Endothelial cell of umbilical vein (primary cell): Measurements from ENCODE around the gene DEFB114. TPM values are rescaled to one million over a fixed set of nuclear protein-coding genes. Genes with fewer than 3 reads are reported as not detected.

Experiments used
- BruUV-seq: library from RNA; stranded (reverse); fragments of 400-500 nt; replicated peaks from 2 replicates; lab custom pipeline; 2021; lab: Mats Ljungman, UMichigan
- CTCF ChIA-PET: fragments of 300-600, 350-600 bp; sonication (Branson Sonifier 250); formaldehyde crosslinking; loops from one replicate; lab custom pipeline; 2021; ENCODE audit warnings: antibody characterized with exemption, inconsistent platforms; lab: Charles Lee
- POLR2A ChIA-PET: fragments of 300-600, 350-600 bp; sonication (Branson Sonifier 250); formaldehyde crosslinking; loops from one replicate; lab custom pipeline; 2021; ENCODE audit warnings: antibody characterized with exemption, inconsistent platforms; lab: Charles Lee
- DNase-seq: peaks from one replicate; pipeline ENCODE4 v3.0.0-alpha.2; 2011; ENCODE audit warnings: low read depth, low spot score
- FAIRE-seq: peaks from 2 replicates; lab custom pipeline; 2011; peaks lifted over from hg19 to GRCh38; lab: Jason Lieb, UNC
- H2AFZ ChIP-seq: 2 replicates; pipeline ENCODE4 v1.6.0; 2012; ENCODE audit warnings: low read depth, low read length, control low read depth, inconsistent platforms
- H3K27ac ChIP-seq: 2 replicates; pipeline ENCODE4 v1.5.1; 2011; ENCODE audit warnings: low read depth, mild to moderate bottlenecking, control low read depth, low read length, moderate library complexity; ENCODE audit not compliant: insufficient read depth
- H3K27me3 ChIP-seq, 2 experiments: 2 replicates each; pipeline versions ENCODE4 v1.6.0 to v1.6.1; 2011; ENCODE audit warnings: low read length in 2 of 2, mixed read lengths in 1 of 2; ENCODE audit not compliant: control insufficient read depth in 2 of 2, insufficient read depth in 2 of 2
- H3K36me3 ChIP-seq, 2 experiments: 2 replicates in 1 of 2; 3 replicates in 1 of 2; pipeline ENCODE4 v1.5.1; 2011; ENCODE audit warnings: low read length in 2 of 2, mild to moderate bottlenecking in 1 of 2, moderate library complexity in 1 of 2; ENCODE audit not compliant: control insufficient read depth in 2 of 2, insufficient read depth in 2 of 2; ENCODE audit errors: extremely low read depth in 1 of 2
- H3K4me1 ChIP-seq: 3 replicates; pipeline ENCODE4 v1.5.1; 2011; ENCODE audit warnings: mild to moderate bottlenecking, low read length; ENCODE audit not compliant: control insufficient read depth, insufficient read depth; ENCODE audit errors: extremely low read depth
- H3K4me2 ChIP-seq: 2 replicates; pipeline ENCODE4 v1.6.1; 2011; ENCODE audit warnings: low read length, control low read depth, mixed read lengths; ENCODE audit not compliant: insufficient read depth
- H3K4me3 ChIP-seq, 3 experiments: fragments of 200-600 bp in 1 of 3; sonication (generic), shearing (Covaris generic) in 1 of 3; replicated peaks in 1 of 3; 2 replicates each; pipeline ENCODE4 v1.5.1; 2011 to 2016; ENCODE audit warnings: control low read depth in 3 of 3, low read length in 3 of 3, mild to moderate bottlenecking in 2 of 3, inconsistent platforms in 1 of 3, low read depth in 1 of 3, moderate library complexity in 1 of 3; ENCODE audit not compliant: insufficient read depth in 1 of 3
- H3K79me2 ChIP-seq: 2 replicates; pipeline ENCODE4 v1.6.0; 2012; ENCODE audit warnings: low read length, inconsistent platforms; ENCODE audit not compliant: control insufficient read depth, insufficient read depth
- H3K9ac ChIP-seq: replicated peaks from 2 replicates; pipeline ENCODE3; 2011; ENCODE audit warnings: low read length, control low read depth; ENCODE audit not compliant: insufficient read depth; ENCODE audit errors: extremely low read depth
- H3K9me1 ChIP-seq: replicated peaks from 3 replicates; pipeline ENCODE4 v1.6.0; 2011; ENCODE audit warnings: mild to moderate bottlenecking, low read length; ENCODE audit not compliant: control insufficient read depth, insufficient read depth; ENCODE audit errors: extremely low read depth
- H3K9me3 ChIP-seq: replicated peaks from 2 replicates; pipeline ENCODE4 v1.5.1; 2012; ENCODE audit warnings: low read length, inconsistent platforms; ENCODE audit not compliant: control insufficient read depth, insufficient read depth
- H4K20me1 ChIP-seq: replicated peaks from 2 replicates; pipeline ENCODE3; 2011; ENCODE audit warnings: mild to moderate bottlenecking, low read length; ENCODE audit not compliant: control insufficient read depth, insufficient read depth; ENCODE audit errors: extremely low read depth
- CTCF ChIP-seq, 2 donors: IDR thresholded peaks; 1 replicate in 1 of 2; 2 replicates in 1 of 2; pipeline ENCODE4 v1.5.1; 2011; ENCODE audit warnings: low read length in 2 of 2, mild to moderate bottlenecking in 2 of 2, moderate library complexity in 2 of 2, control low read depth in 1 of 2, inconsistent platforms in 1 of 2, low read depth in 1 of 2; ENCODE audit not compliant: insufficient read depth in 1 of 2; ENCODE audit errors: extremely low read depth in 1 of 2
- EZH2 ChIP-seq: IDR thresholded peaks from 2 replicates; pipeline ENCODE4 v1.6.1; 2012; ENCODE audit warnings: borderline replicate concordance, low read depth, mild to moderate bottlenecking, moderate library complexity, low read length, inconsistent platforms; ENCODE audit not compliant: severe bottlenecking
- FOS ChIP-seq: IDR thresholded peaks from 2 replicates; pipeline ENCODE4 v1.6.1; 2011; ENCODE audit warnings: mild to moderate bottlenecking, low read length, moderate library complexity, borderline replicate concordance; ENCODE audit not compliant: insufficient read depth
- GATA2 ChIP-seq: IDR thresholded peaks from 2 replicates; pipeline ENCODE4 v1.7.0; 2011; ENCODE audit warnings: low read depth, mild to moderate bottlenecking, moderate library complexity, mixed read lengths, low read length; ENCODE audit not compliant: insufficient read length, insufficient read depth
- JUN ChIP-seq: IDR thresholded peaks from 2 replicates; pipeline ENCODE4 v1.6.1; 2011; ENCODE audit warnings: borderline replicate concordance, low read depth; ENCODE audit not compliant: insufficient read length, insufficient read depth
- MYC ChIP-seq: IDR thresholded peaks from one replicate; pipeline ENCODE4 v1.6.1; 2011; ENCODE audit warnings: mild to moderate bottlenecking, low read depth, low read length
- POLR2A ChIP-seq: IDR thresholded peaks from 2 replicates; pipeline ENCODE4 v1.6.1; 2012; ENCODE audit warnings: low read depth, mild to moderate bottlenecking, control low read depth, low read length
- POLR2AphosphoS5 ChIP-seq: IDR thresholded peaks from 2 replicates; pipeline ENCODE4 v1.6.1; 2012; ENCODE audit warnings: low read depth, mild to moderate bottlenecking, control low read depth, low read length, moderate library complexity; ENCODE audit not compliant: insufficient read depth
- dilution Hi-C: fragments of 300-500 bp; cut with MboI; formaldehyde crosslinking; loops from one replicate; pipeline ENCODE4 v1.15.0; 2019; ENCODE audit warnings: low sequenced_read_pairs; ENCODE audit not compliant: extremely low pct_ligation_motif_present
- intact Hi-C: fragments of 100-400 bp; cut with micrococcal nuclease; formaldehyde crosslinking; loops from one replicate; pipeline ENCODE4 v1.10.0; 2022
- polyA plus RNA-seq, 4 experiments: library from polyadenylated mRNA; depleted of rRNA in 3 of 4; stranded (reverse) in 3 of 4; unstranded in 1 of 4; fragments of >200 nt; gene quantifications; 2 replicates each; pipeline versions ENCODE4 v1.2.1 to v1.2.3, GENCODE V29; 2011 to 2012; ENCODE audit warnings: missing spikeins in 1 of 4
- total RNA-seq: library from RNA; stranded (reverse); gene quantifications from 2 replicates; pipeline ENCODE4 v1.2.3, GENCODE V29; 2021
- TF ChIP-seq, protein P1 (sequence below): IDR thresholded peaks from 2 replicates; pipeline ENCODE4 v1.6.1; 2011; ENCODE audit not compliant: insufficient read depth, insufficient read length

DEFB114 gene
- total and polyA plus RNA-seq, 2 donors (not counting 3 experiments of a cell fraction or from before 2014, with no cell fraction given), result not detected

- ChIA-PET CTCF (no interaction called here), POLR2A (no interaction called here)
- no TSS peak for BruUV-seq
- no peak for TF ChIP-seq GATA2
- TF ChIP-seq POLR2A, result no peak
- TF ChIP-seq, protein P1, sequence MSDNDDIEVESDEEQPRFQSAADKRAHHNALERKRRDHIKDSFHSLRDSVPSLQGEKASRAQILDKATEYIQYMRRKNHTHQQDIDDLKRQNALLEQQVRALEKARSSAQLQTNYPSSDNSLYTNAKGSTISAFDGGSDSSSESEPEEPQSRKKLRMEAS, result no peak
- TF ChIP-seq JUN, result no peak
- no peak for TF ChIP-seq CTCF (IDR thresholded peaks at IDR 0.05; ENCODE audit: extremely low read depth in 1 of 2, insufficient read depth in 1 of 2, low read depth in 1 of 2, low read length in 2 of 2)
- no peak for TF ChIP-seq POLR2AphosphoS5
- TF ChIP-seq FOS, result no peak
- TF ChIP-seq EZH2, result no peak
- TF ChIP-seq MYC, result no peak
- intact Hi-C loops, result loop anchor here (5.0 kb wide), 1 partner anchor 1017 kb away; no protein-coding TSS in a partner anchor
- H3K4me1 ChIP-seq, result no peaks in the 10 kb centered on the region
- H4K20me1 ChIP-seq, result no peaks in the 10 kb centered on the region
- no peak overlapping the region for H3K4me2 ChIP-seq
- no peak overlapping the region for H3K4me3 ChIP-seq
- H3K27ac ChIP-seq, result no peak overlapping the region
- dilution Hi-C loops, result no loop called here
- no peaks in the 10 kb centered on the region for H3K79me2 ChIP-seq
- no peaks in the 10 kb centered on the region for H3K36me3 ChIP-seq
- H3K9me1 ChIP-seq, result no peaks in the 10 kb centered on the region
- H3K9ac ChIP-seq, result no peak overlapping the region
- no peak for FAIRE-seq
- no peak for DNase-seq
- no peak overlapping the region for H2AFZ ChIP-seq
- H3K9me3 ChIP-seq, result peaks cover 1% of the 10 kb centered on the region
- no peaks in the 10 kb centered on the region for H3K27me3 ChIP-seq
Observed at GRCh38 chr6:49929340-49929739, 34.6 kb downstream of the DEFB114 start.
